B cell (primary cell): ENCODE data around the gene PC. TPM values are rescaled to one million over a fixed set of nuclear protein-coding genes. Genes with fewer than 3 reads are reported as not detected.

Experiments used
- ATAC-seq: fragments of 200-7000 bp; cut with Tn5 transposase; one replicate; pipeline ENCODE4 v1.10.0; 2021; ENCODE audit warnings: low read depth, mild to moderate bottlenecking, moderate number of reproducible peaks, moderate library complexity
- CTCF ChIA-PET: fragments of 350-600 bp; sonication (Branson Sonifier 250); formaldehyde crosslinking; loops from one replicate; lab custom pipeline; 2021; ENCODE audit warnings: antibody characterized with exemption, inconsistent platforms; lab: Charles Lee
- POLR2A ChIA-PET: fragments of 350-600 bp; sonication (Branson Sonifier 250); formaldehyde crosslinking; loops from one replicate; lab custom pipeline; 2021; ENCODE audit warnings: antibody characterized with exemption; lab: Charles Lee
- DNase-seq: peaks from one replicate; pipeline ENCODE4 v3.0.0; 2013
- H2AFZ ChIP-seq: 2 replicates; pipeline ENCODE4 v1.6.1; 2012; ENCODE audit warnings: mild to moderate bottlenecking, low read depth, low read length; ENCODE audit not compliant: insufficient read depth, poor library complexity, severe bottlenecking
- H3K27ac ChIP-seq, 2 donors: 1 replicate in 1 of 2; 2 replicates in 1 of 2; pipeline ENCODE4 v1.5.1; 2012 to 2013; ENCODE audit warnings: low read length in 2 of 2, mild to moderate bottlenecking in 2 of 2, moderate library complexity in 1 of 2
- H3K27me3 ChIP-seq, 4 experiments: fragments of 200-600 bp in 1 of 4; sonication (generic) in 1 of 4; replicated peaks in 1 of 4; 1 replicate in 2 of 4; 2 replicates in 2 of 4; pipeline versions ENCODE4 v1.6.1 to v1.7.0; 2013 to 2016; ENCODE audit warnings: low read length in 3 of 4, mild to moderate bottlenecking in 2 of 4, mixed read lengths in 1 of 4, moderate library complexity in 1 of 4; ENCODE audit not compliant: insufficient read depth in 4 of 4, control insufficient read depth in 3 of 4; ENCODE audit errors: control extremely low read depth in 1 of 4
- H3K36me3 ChIP-seq, 2 experiments: replicated peaks in 1 of 2; 1 replicate in 1 of 2; 2 replicates in 1 of 2; pipeline versions ENCODE4 v1.6.1 to v1.7.1; 2013; ENCODE audit warnings: low read length in 1 of 2; ENCODE audit not compliant: insufficient read depth in 2 of 2, control insufficient read depth in 1 of 2; ENCODE audit errors: control extremely low read depth in 1 of 2, extremely low read depth in 1 of 2
- H3K4me1 ChIP-seq, 2 donors: fragments of 200-600 bp in 1 of 2; sonication (generic) in 1 of 2; 1 replicate in 1 of 2; 2 replicates in 1 of 2; pipeline versions ENCODE4 v1.5.1 to v1.6.1; 2013 to 2017; ENCODE audit warnings: low read length in 2 of 2; ENCODE audit not compliant: control insufficient read depth in 2 of 2, insufficient read depth in 2 of 2
- H3K4me2 ChIP-seq: replicated peaks from 2 replicates; pipeline ENCODE3; 2012; ENCODE audit warnings: mild to moderate bottlenecking, low read depth, low read length; ENCODE audit not compliant: poor library complexity, severe bottlenecking
- H3K4me3 ChIP-seq, 5 experiments: fragments of 200-600 bp in 1 of 5; sonication (generic) in 1 of 5; 1 replicate in 3 of 5; 2 replicates in 2 of 5; pipeline versions ENCODE4 v1.5.1 to v1.7.0; 2011 to 2016; ENCODE audit warnings: low read length in 4 of 5, mild to moderate bottlenecking in 4 of 5, low read depth in 2 of 5, control low read depth in 1 of 5, moderate library complexity in 1 of 5; ENCODE audit not compliant: insufficient read depth in 1 of 5; ENCODE audit errors: control extremely low read depth in 1 of 5, extremely low read depth in 1 of 5
- H3K79me2 ChIP-seq: fragments of 200-600 bp; sonication (generic); one replicate; pipeline ENCODE4 v1.6.0; 2016; ENCODE audit warnings: low read length; ENCODE audit not compliant: control insufficient read depth, insufficient read depth
- H3K9ac ChIP-seq: fragments of 200-600 bp; sonication (generic); 2 replicates; pipeline ENCODE4 v1.6.1; 2017; ENCODE audit warnings: mild to moderate bottlenecking, low read length, moderate library complexity
- H3K9me3 ChIP-seq, 3 donors: one replicate each; pipeline versions ENCODE4 v1.6.1 to v1.7.1; 2013; ENCODE audit warnings: low read length in 2 of 3; ENCODE audit not compliant: control insufficient read depth in 2 of 3, insufficient read depth in 1 of 3; ENCODE audit errors: control extremely low read depth in 1 of 3
- H4K20me1 ChIP-seq: 2 replicates; pipeline ENCODE4 v1.6.0; 2012; ENCODE audit warnings: mild to moderate bottlenecking, low read length; ENCODE audit not compliant: insufficient read depth, control insufficient read depth, poor library complexity, severe bottlenecking
- H3K27ac Mint-ChIP-seq: one replicate; pipeline ENCODE4 v1.8.0; 2021; ENCODE audit warnings: mixed read lengths
- H3K27me3 Mint-ChIP-seq: one replicate; pipeline ENCODE4 v1.8.0; 2021; ENCODE audit warnings: mixed read lengths
- H3K4me1 Mint-ChIP-seq: one replicate; pipeline ENCODE4 v1.8.0; 2021; ENCODE audit warnings: mixed read lengths
- H3K4me3 Mint-ChIP-seq: one replicate; pipeline ENCODE4 v1.8.0; 2021; ENCODE audit warnings: mixed read lengths
- H3K9me3 Mint-ChIP-seq: one replicate; pipeline ENCODE4 v1.8.0; 2022; ENCODE audit warnings: mixed read lengths; ENCODE audit not compliant: insufficient read depth
- EZH2 ChIP-seq: IDR thresholded peaks from 2 replicates; pipeline ENCODE4 v1.6.1; 2012; ENCODE audit warnings: borderline replicate concordance, low read depth, mild to moderate bottlenecking, moderate library complexity, low read length; ENCODE audit not compliant: insufficient read depth, poor library complexity, severe bottlenecking
- WGBS: methylation state at CpG from one replicate; pipeline ENCODE4 v1.1.5; 2013; ENCODE audit warnings: missing lambda C conversion rate; ENCODE audit not compliant: insufficient coverage; 5-methylcytosine and 5-hydroxymethylcytosine counted together
- intact Hi-C: fragments of 100-400 bp; cut with micrococcal nuclease; formaldehyde crosslinking; loops from one replicate; pipeline ENCODE4 v1.10.0; 2022
- polyA plus RNA-seq: library from polyadenylated mRNA; depleted of rRNA; stranded (reverse); fragments of >200 nt; gene quantifications from 2 replicates; pipeline ENCODE4 v1.2.3, GENCODE V29; 2012
- total RNA-seq, 2 donors: library from RNA; stranded (reverse); fragments of 120-200 nt in 1 of 2; gene quantifications; 1 replicate in 1 of 2; 2 replicates in 1 of 2; pipeline versions ENCODE4 v1.2.3 to v1.2.4, GENCODE V29; 2013 to 2022
- TF ChIP-seq, protein P1 (sequence below): fragments of 200-600 bp; IDR thresholded peaks from one replicate; pipeline ENCODE4 v1.8.0; 2022; ENCODE audit warnings: antibody characterized with exemption, mild to moderate bottlenecking

PC gene
- total and polyA plus RNA-seq, 2 donors (not counting 1 experiment from before 2014, with no cell fraction given): 1.5 to 4.4 TPM

DNA sequence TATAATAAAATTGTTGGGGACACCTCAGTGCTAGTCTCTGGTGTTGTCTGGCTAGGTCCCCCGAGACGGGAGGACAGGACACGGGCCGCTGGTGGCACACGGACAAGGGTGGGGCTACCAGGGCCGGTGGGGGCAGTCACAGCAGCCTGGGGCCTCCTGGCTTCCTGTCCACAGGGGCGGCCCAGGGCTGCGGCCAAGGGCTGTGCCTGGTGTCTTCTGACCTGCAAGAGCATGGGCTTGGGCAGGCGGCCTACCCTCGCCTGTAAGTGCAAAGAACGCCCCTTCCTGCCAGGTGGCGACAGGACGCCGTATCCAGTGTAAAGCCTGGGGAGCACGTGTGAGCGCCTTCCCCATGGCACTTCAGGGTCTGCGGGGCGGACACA is 97.7 kb downstream of the PC start:
- CTCF ChIA-PET: no interaction called here
- no peaks in the 10 kb centered on the region for H3K36me3 ChIP-seq
- Mint-ChIP-seq H3K9me3 (no peaks in the 10 kb centered on the region), H3K27me3 (no peaks in the 10 kb centered on the region), H3K4me3 (no peak overlapping the region), H3K4me1 (peaks cover 10% of the 10 kb centered on the region), H3K27ac (no peak overlapping the region)
- DNase-seq: no peak
- no peaks in the 10 kb centered on the region for H3K9me3 ChIP-seq
- TF ChIP-seq, protein P1, sequence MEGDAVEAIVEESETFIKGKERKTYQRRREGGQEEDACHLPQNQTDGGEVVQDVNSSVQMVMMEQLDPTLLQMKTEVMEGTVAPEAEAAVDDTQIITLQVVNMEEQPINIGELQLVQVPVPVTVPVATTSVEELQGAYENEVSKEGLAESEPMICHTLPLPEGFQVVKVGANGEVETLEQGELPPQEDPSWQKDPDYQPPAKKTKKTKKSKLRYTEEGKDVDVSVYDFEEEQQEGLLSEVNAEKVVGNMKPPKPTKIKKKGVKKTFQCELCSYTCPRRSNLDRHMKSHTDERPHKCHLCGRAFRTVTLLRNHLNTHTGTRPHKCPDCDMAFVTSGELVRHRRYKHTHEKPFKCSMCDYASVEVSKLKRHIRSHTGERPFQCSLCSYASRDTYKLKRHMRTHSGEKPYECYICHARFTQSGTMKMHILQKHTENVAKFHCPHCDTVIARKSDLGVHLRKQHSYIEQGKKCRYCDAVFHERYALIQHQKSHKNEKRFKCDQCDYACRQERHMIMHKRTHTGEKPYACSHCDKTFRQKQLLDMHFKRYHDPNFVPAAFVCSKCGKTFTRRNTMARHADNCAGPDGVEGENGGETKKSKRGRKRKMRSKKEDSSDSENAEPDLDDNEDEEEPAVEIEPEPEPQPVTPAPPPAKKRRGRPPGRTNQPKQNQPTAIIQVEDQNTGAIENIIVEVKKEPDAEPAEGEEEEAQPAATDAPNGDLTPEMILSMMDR: no peak
- TF ChIP-seq EZH2: no peak
- H3K4me2 ChIP-seq: no peak overlapping the region
- no peaks in the 10 kb centered on the region for H4K20me1 ChIP-seq
- intact Hi-C loops: no loop called here
- ATAC-seq: no peak
- 90% methylated on average over 18 of the region's 18 CpGs for WGBS
- H3K27me3 ChIP-seq: no peaks in the 10 kb centered on the region
- H3K4me1 ChIP-seq: peaks cover 4 to 10% of the 10 kb centered on the region in 2 donors
- POLR2A ChIA-PET: interaction anchor here (0.5 kb wide), 1 partner anchor 745 kb away, joined by 15 read pairs; no protein-coding TSS in a partner anchor
- no peak overlapping the region for H3K4me3 ChIP-seq
- H3K27ac ChIP-seq: no peak overlapping the region
- no peak overlapping the region for H2AFZ ChIP-seq
- H3K9ac ChIP-seq: no peak overlapping the region
- no peaks in the 10 kb centered on the region for H3K79me2 ChIP-seq

DNA sequence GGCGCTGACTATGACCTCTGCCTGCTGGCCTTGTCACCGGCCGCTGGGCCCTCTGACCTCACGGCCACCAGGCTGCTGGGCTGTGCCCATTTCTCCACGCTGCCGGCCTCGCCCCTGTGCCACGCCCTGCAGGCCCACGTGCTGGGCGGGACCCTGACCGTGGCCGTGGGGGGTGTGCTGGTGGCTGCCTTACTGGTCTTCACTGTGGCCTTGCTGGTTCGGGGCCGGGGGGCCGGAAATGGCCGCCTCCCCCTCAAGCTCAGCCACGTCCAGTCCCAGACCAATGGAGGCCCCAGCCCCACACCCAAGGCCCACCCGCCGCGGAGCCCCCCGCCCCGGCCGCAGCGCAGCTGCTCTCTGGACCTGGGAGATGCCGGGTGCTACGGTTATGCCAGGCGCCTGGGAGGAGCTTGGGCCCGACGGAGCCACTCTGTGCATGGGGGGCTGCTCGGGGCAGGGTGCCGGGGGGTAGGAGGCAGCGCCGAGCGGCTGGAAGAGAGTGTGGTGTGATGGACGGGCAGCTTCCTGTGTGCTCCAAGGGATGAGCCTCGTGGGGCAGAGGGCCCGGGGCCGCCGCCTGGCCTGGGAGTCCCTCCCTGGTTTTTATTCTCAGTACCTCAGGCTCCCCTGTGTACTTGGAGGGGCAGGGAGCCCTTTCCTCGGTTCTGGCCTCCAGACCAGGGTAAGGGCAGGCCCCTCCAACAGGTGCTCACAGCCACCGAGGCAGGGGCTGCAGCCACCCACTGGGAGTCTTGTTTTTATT is 98.3 kb downstream of the PC start:
- Histone ChIP-seq H3K36me3 (no peaks in the 10 kb centered on the region), H3K9ac (no peak overlapping the region), H3K9me3 (no peaks in the 10 kb centered on the region), H2AFZ (no peak overlapping the region), H3K4me1 (peaks cover 5 to 13% of the 10 kb centered on the region in 2 donors), H4K20me1 (no peaks in the 10 kb centered on the region), H3K4me3 (no peak overlapping the region), H3K27ac (no peak overlapping the region), H3K27me3 (no peaks in the 10 kb centered on the region), H3K4me2 (no peak overlapping the region), H3K79me2 (no peaks in the 10 kb centered on the region)
- Mint-ChIP-seq H3K4me3 (no peak overlapping the region), H3K9me3 (no peaks in the 10 kb centered on the region), H3K27ac (no peak overlapping the region), H3K27me3 (no peaks in the 10 kb centered on the region), H3K4me1 (peaks cover 11% of the 10 kb centered on the region)
- ATAC-seq (no peak), DNase-seq (no peak)
- WGBS: 94% methylated on average over 31 of the region's 41 CpGs
- intact Hi-C loops: no loop called here
- CTCF ChIA-PET: no interaction called here
- POLR2A ChIA-PET: no interaction called here
- no peak for TF ChIP-seq EZH2
- TF ChIP-seq, protein P1: no peak
